A549 (cell line): ENCODE data around the gene TMEM205. TPM values are rescaled to one million over a fixed set of nuclear protein-coding genes. Genes with fewer than 3 reads are reported as not detected.

Source experiments
- ATAC-seq, 2 experiments: fragments of 200-7000 bp in 1 of 2; fragments of >200 bp in 1 of 2; cut with Nextera tagmentation in 1 of 2; cut with Tn5 transposase in 1 of 2; 3 replicates each; pipeline versions ENCODE4 v1.8.0 to v1.9.1; 2018 to 2020; ENCODE audit warnings: mild to moderate bottlenecking in 1 of 2, moderate library complexity in 1 of 2
- CTCF ChIA-PET: fragments of 300-600 bp; sonication (Branson Sonifier 250); formaldehyde crosslinking; extraction: SDS; loops from one replicate; lab custom pipeline; 2021; ENCODE audit warnings: antibody characterized with exemption, inconsistent platforms; lab: Yijun Ruan, JAX
- POLR2A ChIA-PET: fragments of 350-600 bp; formaldehyde crosslinking; extraction: SDS; loops from one replicate; lab custom pipeline; 2021; ENCODE audit warnings: antibody characterized with exemption, inconsistent platforms; lab: Yijun Ruan, JAX
- DNase-seq, 2 experiments: peaks; one replicate each; pipeline versions ENCODE4 v3.0.0 to v3.0.0-alpha.2; 2011 to 2016; ENCODE audit warnings: low read depth in 1 of 2, low spot score in 1 of 2
- FAIRE-seq: peaks from 2 replicates; lab custom pipeline; 2011; peaks lifted over from hg19 to GRCh38; lab: Jason Lieb, UNC
- H3K27ac ChIP-seq, 2 experiments: fragments of >200 bp; sonication (Bioruptor Twin); formaldehyde crosslinking; 3 replicates each; pipeline ENCODE4 v1.5.1; 2016 to 2017
- H3K4me1 ChIP-seq: fragments of >200 bp; sonication (Bioruptor Twin); formaldehyde crosslinking; 3 replicates; pipeline ENCODE4 v1.6.1; 2016
- H3K4me2 ChIP-seq: fragments of >200 bp; sonication (Bioruptor Twin); formaldehyde crosslinking; 3 replicates; pipeline ENCODE4 v1.6.1; 2016
- H3K4me3 ChIP-seq: fragments of >200 bp; sonication (Bioruptor Twin); formaldehyde crosslinking; 3 replicates; pipeline ENCODE4 v1.5.1; 2016
- H3K9me3 ChIP-seq: fragments of >200 bp; sonication (Bioruptor Twin); formaldehyde crosslinking; 3 replicates; pipeline ENCODE4 v1.6.1; 2016
- ATOH8 ChIP-seq: fragments of 250-450 bp; sonication (Bioruptor Pico); IDR thresholded peaks from 2 replicates; pipeline ENCODE4 v1.5.0; 2020; ENCODE audit warnings: low read depth, mild to moderate bottlenecking, moderate library complexity
- BCL3 ChIP-seq: fragments of >200 bp; sonication (Bioruptor Twin); formaldehyde crosslinking; IDR thresholded peaks from 3 replicates; pipeline ENCODE4 v1.6.1; 2016
- BHLHE40 ChIP-seq: IDR thresholded peaks from 2 replicates; pipeline ENCODE4 v1.6.1; 2012; ENCODE audit warnings: low read depth, low read length, inconsistent platforms
- CBX8 ChIP-seq: fragments of 200-600 bp; sonication (generic); IDR thresholded peaks from 2 replicates; pipeline ENCODE4 v1.6.1; 2016
- CEBPB ChIP-seq, 2 experiments: fragments of >200 bp in 1 of 2; sonication (Bioruptor Twin) in 1 of 2; formaldehyde crosslinking in 1 of 2; IDR thresholded peaks; 2 replicates each; pipeline ENCODE4 v1.6.1; 2012 to 2016
- CHD4 ChIP-seq: fragments of 200-600 bp; sonication (generic); IDR thresholded peaks from 2 replicates; pipeline ENCODE4 v1.6.1; 2016; ENCODE audit warnings: antibody characterized with exemption, mild to moderate bottlenecking, borderline replicate concordance
- CTCF ChIP-seq: fragments of >200 bp; sonication (Bioruptor Twin); formaldehyde crosslinking; IDR thresholded peaks from 3 replicates; pipeline ENCODE4 v1.5.1; 2016
- E2F6 ChIP-seq: IDR thresholded peaks from 2 replicates; pipeline ENCODE4 v1.6.1; 2012; ENCODE audit warnings: low read depth, borderline replicate concordance
- ESRRA ChIP-seq: fragments of 150-350 bp; IDR thresholded peaks from 2 replicates; pipeline ENCODE4 v1.6.1; 2014; ENCODE audit warnings: mild to moderate bottlenecking, low read length, borderline replicate concordance
- FOSL2 ChIP-seq, 2 experiments: fragments of 450-650 bp in 1 of 2; fragments of >200 bp in 1 of 2; sonication (Bioruptor Twin) in 1 of 2; formaldehyde crosslinking; IDR thresholded peaks; 2 replicates each; pipeline versions ENCODE4 v1.5.0 to v1.6.1; 2016 to 2020; ENCODE audit warnings: mild to moderate bottlenecking in 1 of 2, moderate library complexity in 1 of 2
- HDAC2 ChIP-seq: fragments of 200-600 bp; sonication (generic); IDR thresholded peaks from 2 replicates; pipeline ENCODE4 v1.6.1; 2016
- HEYL ChIP-seq: fragments of 250-450 bp; sonication (Bioruptor Pico); IDR thresholded peaks from 2 replicates; pipeline ENCODE4 v1.8.0; 2021; ENCODE audit warnings: mild to moderate bottlenecking, moderate library complexity
- JUN ChIP-seq, 2 experiments: fragments of >200 bp; sonication (Bioruptor Twin); formaldehyde crosslinking; IDR thresholded peaks; 2 replicates in 1 of 2; 3 replicates in 1 of 2; pipeline ENCODE4 v1.6.1; 2016 to 2017
- KDM5A ChIP-seq: fragments of 200-600 bp; sonication (generic); IDR thresholded peaks from 2 replicates; pipeline ENCODE4 v1.6.1; 2016; ENCODE audit warnings: antibody characterized with exemption, mild to moderate bottlenecking
- MAFK ChIP-seq: fragments of 450-650 bp; IDR thresholded peaks from 2 replicates; pipeline ENCODE4 v1.6.1; 2014; ENCODE audit not compliant: partially characterized antibody
- MAX ChIP-seq: IDR thresholded peaks from 2 replicates; pipeline ENCODE4 v1.6.1; 2012
- MAZ ChIP-seq: fragments of 150-350 bp; IDR thresholded peaks from 2 replicates; pipeline ENCODE4 v1.6.1; 2014; ENCODE audit warnings: antibody characterized with exemption, low read depth, low read length, borderline replicate concordance
- PBX3 ChIP-seq: IDR thresholded peaks from 2 replicates; pipeline ENCODE4 v1.6.1; 2012
- POLR2A ChIP-seq: IDR thresholded peaks from 2 replicates; pipeline ENCODE4 v1.6.1; 2012; ENCODE audit warnings: mild to moderate bottlenecking, low read length
- RAD21 ChIP-seq, 2 experiments: fragments of >200 bp in 1 of 2; sonication (Bioruptor Twin) in 1 of 2; formaldehyde crosslinking in 1 of 2; IDR thresholded peaks in 1 of 2; conservative IDR thresholded peaks in 1 of 2; 2 replicates in 1 of 2; 3 replicates in 1 of 2; pipeline ENCODE4 v1.6.1; 2012 to 2018; ENCODE audit warnings: inconsistent platforms in 1 of 2
- RFX5 ChIP-seq: fragments of 450-650 bp; IDR thresholded peaks from 2 replicates; pipeline ENCODE4 v1.7.1; 2014; ENCODE audit warnings: antibody characterized with exemption, mild to moderate bottlenecking, moderate library complexity
- SREBF2 ChIP-seq: fragments of 450-650 bp; IDR thresholded peaks from 2 replicates; pipeline ENCODE4 v1.6.1; 2014; ENCODE audit warnings: mild to moderate bottlenecking, moderate library complexity
- USF2 ChIP-seq: fragments of 450-650 bp; IDR thresholded peaks from 2 replicates; pipeline ENCODE4 v1.6.1; 2014; ENCODE audit warnings: antibody characterized with exemption
- ZSCAN20 ChIP-seq: fragments of 250-450 bp; sonication (Bioruptor Pico); IDR thresholded peaks from 2 replicates; pipeline ENCODE4 v1.8.0; 2022; ENCODE audit warnings: mild to moderate bottlenecking, moderate library complexity
- WGBS: methylation state at CpG from one replicate; pipeline ENCODE4 v1.1.6; 2017; ENCODE audit errors: missing lambda C conversion rate; 5-methylcytosine and 5-hydroxymethylcytosine counted together
- polyA minus RNA-seq: library from RNA; depleted of rRNA, polyadenylated mRNA; stranded (reverse); fragments of >200 nt; gene quantifications from 2 replicates; pipeline ENCODE4 v1.2.3, GENCODE V29; 2011; rRNA and poly(A)+ RNA removed
- polyA plus RNA-seq, 4 experiments: library from polyadenylated mRNA; depleted of rRNA in 3 of 4; stranded (reverse); fragments of >200 nt; fragmentation: RNase III in 1 of 4; extraction: RNeasy Plus Mini Kit Qiagen cat#74134 plus additional on column Dnase treatment in 1 of 4; gene quantifications; 2 replicates in 3 of 4; 3 replicates in 1 of 4; pipeline ENCODE4 v1.2.3, GENCODE V29; 2011 to 2017

TMEM205 gene
- polyA plus RNA-seq (2011; rRNA removed) (183 and 230 TPM in 2 replicates), polyA plus RNA-seq (2017; fragmentation: RNase III; extraction: RNeasy Plus Mini Kit Qiagen cat#74134 plus additional on column Dnase treatment) (91.6 to 92.6 TPM (median 92.3 TPM) in 3 replicates), polyA minus RNA-seq (135 and 193 TPM in 2 replicates)
- 269 and 277 TPM in 2 replicates for polyA plus RNA-seq (2012; cell fraction: cytosol; rRNA removed)
- 218 and 264 TPM in 2 replicates for polyA plus RNA-seq (2012; cell fraction: nucleus; rRNA removed)

GRCh38 chr19:11346104-11346940 lies at the start of gene TMEM205, which contains the start of gene CCDC159:
TSS of gene TMEM205 (minus strand) at chr19:11346268. CDS start at chr19:11345619, 649 bp downstream.
TSS of gene CCDC159 (plus strand) at chr19:11346519. CDS start at chr19:11346607, 88 bp downstream.
- ChIA-PET POLR2A (interaction anchor here (0.6 to 2.8 kb wide), 8 partner anchors 10 to 1197 kb away, joined by 3 to 19 read pairs (median 4); partner anchors contain the start of genes ODAD3, PRKCSH and SWSAP1), CTCF (interaction anchor here (0.7 to 1.6 kb wide), 7 partner anchors 22 to 57 kb away, joined by 3 to 9 read pairs (median 4); no protein-coding TSS in a partner anchor)
- no peak for FAIRE-seq
- Histone ChIP-seq H3K4me3 (peak within 1 kb of the TSS; percentile 90), H3K9me3 (0 out of 3 replicates have a peak, but pooled peaks cover 7% of the 10 kb centered on the region), H3K4me1 (peaks cover 28% of the 10 kb centered on the region), H3K4me2 (peak within 1 kb of the TSS; percentile 98), H3K27ac (peak within 1 kb of the TSS; percentile 79 to 98)
- under 1% methylated on average over 10 of the region's 50 CpGs for WGBS
- ATAC-seq: peak; percentile 82 to 91
- peak; percentile 89 to 97 for DNase-seq
- no peak for TF ChIP-seq E2F6
- no peak for TF ChIP-seq ZSCAN20
- TF ChIP-seq POLR2A: peak; percentile 72
- 0 out of 3 replicates have a peak, but pooled peaks have one; percentile 52 for TF ChIP-seq BCL3
- TF ChIP-seq PBX3: peak; percentile 50; the same call in 1 of the 2 replicates
- no peak for TF ChIP-seq FOSL2 (IDR thresholded peaks at IDR 0.05)
- peak; percentile 86 for TF ChIP-seq FOSL2 (CRISPR knock-in tag; IDR thresholded peaks at IDR 0.05)
- TF ChIP-seq MAX: peak; percentile 73
- TF ChIP-seq CHD4: no peak
- 0 out of 2 replicates have a peak, but pooled peaks have one; percentile 6 for TF ChIP-seq USF2
- peak; percentile 73 to 88 for TF ChIP-seq CEBPB (IDR thresholded peaks at IDR 0.05)
- no peak for TF ChIP-seq HEYL (CRISPR knock-in tag)
- peak; percentile 26 to 35; a peak in 1 of 5 replicates for TF ChIP-seq JUN (IDR thresholded peaks at IDR 0.05)

GRCh38 chr19:11390933-11391680 lies 45.0 kb upstream of the TMEM205 start:
- ATAC-seq (no peak), DNase-seq (peak in 1 of 2 experiments; percentile 13), FAIRE-seq (no peak)
- ChIA-PET POLR2A (no interaction called here), CTCF (interaction anchor here (0.6 to 2.1 kb wide), 8 partner anchors 8 to 809 kb away, joined by 3 to 7 read pairs (median 3); partner anchors contain the start of gene ODAD3)
- H3K27ac ChIP-seq: no peak overlapping the region
- TF ChIP-seq KDM5A: no peak
- no peak for TF ChIP-seq FOSL2 (IDR thresholded peaks at IDR 0.05)
- TF ChIP-seq FOSL2 (CRISPR knock-in tag; IDR thresholded peaks at IDR 0.05): no peak
- TF ChIP-seq CTCF: no peak
- no peak for TF ChIP-seq HDAC2
- TF ChIP-seq RAD21 (conservative IDR thresholded peaks at IDR 0.05 in 1 of 2, IDR thresholded peaks at IDR 0.05 in 1 of 2): no peak
- TF ChIP-seq BHLHE40: no peak
- TF ChIP-seq CBX8: no peak
- TF ChIP-seq RFX5: no peak
- TF ChIP-seq MAFK: no peak
- no peak for TF ChIP-seq ATOH8 (CRISPR knock-in tag)
- no peak for TF ChIP-seq ESRRA
- TF ChIP-seq SREBF2: no peak
- no peak for TF ChIP-seq ZSCAN20
- no peak for TF ChIP-seq MAZ
- 39% methylated on average over 4 of the region's 4 CpGs for WGBS
- H3K4me3 ChIP-seq: no peak overlapping the region
- no peak overlapping the region for H3K4me2 ChIP-seq
- peaks cover 3% of the 10 kb centered on the region; the same call in 1 of the 3 replicates for H3K9me3 ChIP-seq
- no peaks in the 10 kb centered on the region for H3K4me1 ChIP-seq
